SK-N-MC (cell line): ENCODE measurements around the gene NDC1.

Experiments used
- EZH2 ChIP-seq: fragments of 200-600 bp; sonication (generic); IDR thresholded peaks from one replicate; pipeline ENCODE4 v1.6.1; 2017; ENCODE audit warnings: antibody characterized with exemption
- POLR2AphosphoS5 ChIP-seq: IDR thresholded peaks from 2 replicates; pipeline ENCODE4 v1.6.1; 2012; ENCODE audit warnings: mild to moderate bottlenecking, low read depth, low read length, borderline replicate concordance

GRCh38 chr1:53735681-53736080, 102.4 kb downstream of the NDC1 start:
- TF ChIP-seq EZH2 (no peak), POLR2AphosphoS5 (no peak)
